PC-9 (cell line): ENCODE data around the gene GMPR2. TPM values are rescaled to one million over a fixed set of nuclear protein-coding genes. Genes with fewer than 3 reads are reported as not detected.

Experiments used
- BruUV-seq: library from RNA; stranded (reverse); fragments of 400-500 nt; replicated peaks from 2 replicates; lab custom pipeline; 2021; lab: Mats Ljungman, UMichigan
- CTCF ChIA-PET: fragments of 300-600 bp; sonication (Branson Sonifier 250); formaldehyde crosslinking; loops from one replicate; lab custom pipeline; 2022; ENCODE audit warnings: antibody characterized with exemption; lab: Charles Lee
- POLR2A ChIA-PET: fragments of 300-600 bp; sonication (Branson Sonifier 250); formaldehyde crosslinking; loops from one replicate; lab custom pipeline; 2022; ENCODE audit warnings: antibody characterized with exemption; ENCODE audit not compliant: unreplicated experiment; lab: Charles Lee
- DNase-seq, 2 experiments: peaks; one replicate each; pipeline versions ENCODE4 v3.0.0 to v3.0.0-alpha.2; 2015 to 2022; ENCODE audit warnings: mixed read lengths in 1 of 2
- H2AFZ ChIP-seq: fragments of 200-600 bp; sonication (generic); 2 replicates; pipeline ENCODE4 v1.8.1; 2017; ENCODE audit warnings: antibody characterized with exemption
- H3F3A ChIP-seq: fragments of 200-600 bp; sonication (generic); 2 replicates; pipeline ENCODE4 v1.8.1; 2017; ENCODE audit warnings: antibody characterized with exemption, mild to moderate bottlenecking, low read depth; ENCODE audit not compliant: insufficient read depth
- H3K27ac ChIP-seq: fragments of 200-600 bp; sonication (generic); 2 replicates; pipeline ENCODE4 v1.6.1; 2016; ENCODE audit warnings: mixed run types
- H3K27me3 ChIP-seq: fragments of 200-600 bp; sonication (generic); 2 replicates; pipeline ENCODE4 v1.6.1; 2016; ENCODE audit warnings: low read depth, mixed run types; ENCODE audit not compliant: insufficient read depth
- H3K36me3 ChIP-seq: fragments of 200-600 bp; sonication (generic); 2 replicates; pipeline ENCODE4 v1.6.1; 2016; ENCODE audit warnings: low read depth, mixed run types
- H3K4me1 ChIP-seq: fragments of 200-600 bp; sonication (generic); replicated peaks from 2 replicates; pipeline ENCODE4 v1.6.1; 2016; ENCODE audit warnings: mixed run types; ENCODE audit not compliant: insufficient read depth
- H3K4me2 ChIP-seq: fragments of 200-600 bp; sonication (generic); 2 replicates; pipeline ENCODE4 v1.6.1; 2017; ENCODE audit warnings: mixed run types
- H3K4me3 ChIP-seq: fragments of 200-600 bp; sonication (generic); 2 replicates; pipeline ENCODE4 v1.6.1; 2016; ENCODE audit warnings: mixed run types
- H3K79me2 ChIP-seq: fragments of 200-600 bp; sonication (generic); 2 replicates; pipeline ENCODE4 v1.6.1; 2017; ENCODE audit warnings: low read depth, mixed run types
- H3K9me2 ChIP-seq: fragments of 200-600 bp; sonication (generic); 2 replicates; pipeline ENCODE4 v1.8.1; 2017; ENCODE audit warnings: mild to moderate bottlenecking; ENCODE audit not compliant: insufficient read depth
- H3K9me3 ChIP-seq: fragments of 200-600 bp; sonication (generic); 2 replicates; pipeline ENCODE4 v1.8.1; 2016; ENCODE audit warnings: low read depth; ENCODE audit not compliant: insufficient read depth
- H4K20me1 ChIP-seq: fragments of 200-600 bp; sonication (generic); 2 replicates; pipeline ENCODE4 v1.8.1; 2017; ENCODE audit not compliant: insufficient read depth
- EZH2 ChIP-seq: fragments of 200-600 bp; sonication (generic); IDR thresholded peaks from 2 replicates; pipeline ENCODE4 v1.8.0; 2017; ENCODE audit warnings: antibody characterized with exemption, low read depth
- intact Hi-C: fragments of 100-400 bp; cut with micrococcal nuclease; formaldehyde crosslinking; loops from one replicate; pipeline ENCODE4 v1.10.0; 2022; ENCODE audit not compliant: unreplicated experiment
- total RNA-seq: library from RNA; stranded (reverse); gene quantifications from 2 replicates; pipeline ENCODE4 v1.2.3, GENCODE V29; 2021
- TF ChIP-seq, protein P1 (sequence below): fragments of 200-600 bp; sonication (generic); conservative IDR thresholded peaks from 2 replicates; pipeline ENCODE4 v1.6.1; 2017; ENCODE audit warnings: mixed run types, antibody characterized with exemption, mild to moderate bottlenecking, moderate library complexity

The GMPR2 gene
- total RNA-seq, 1 experiment from 2014 or later: 55.3 TPM

GRCh38 chr14:24204163-24205146 lies 28.3 kb upstream of the GMPR2 start:
- no TSS peak for BruUV-seq
- H4K20me1 ChIP-seq: no peaks in the 10 kb centered on the region
- no peak overlapping the region for H3K27ac ChIP-seq
- H2AFZ ChIP-seq: no peak overlapping the region
- ChIA-PET CTCF (no interaction called here), POLR2A (no interaction called here)
- no peaks in the 10 kb centered on the region for H3K4me1 ChIP-seq
- no peaks in the 10 kb centered on the region for H3K36me3 ChIP-seq
- intact Hi-C loops: no loop called here
- TF ChIP-seq, protein P1, sequence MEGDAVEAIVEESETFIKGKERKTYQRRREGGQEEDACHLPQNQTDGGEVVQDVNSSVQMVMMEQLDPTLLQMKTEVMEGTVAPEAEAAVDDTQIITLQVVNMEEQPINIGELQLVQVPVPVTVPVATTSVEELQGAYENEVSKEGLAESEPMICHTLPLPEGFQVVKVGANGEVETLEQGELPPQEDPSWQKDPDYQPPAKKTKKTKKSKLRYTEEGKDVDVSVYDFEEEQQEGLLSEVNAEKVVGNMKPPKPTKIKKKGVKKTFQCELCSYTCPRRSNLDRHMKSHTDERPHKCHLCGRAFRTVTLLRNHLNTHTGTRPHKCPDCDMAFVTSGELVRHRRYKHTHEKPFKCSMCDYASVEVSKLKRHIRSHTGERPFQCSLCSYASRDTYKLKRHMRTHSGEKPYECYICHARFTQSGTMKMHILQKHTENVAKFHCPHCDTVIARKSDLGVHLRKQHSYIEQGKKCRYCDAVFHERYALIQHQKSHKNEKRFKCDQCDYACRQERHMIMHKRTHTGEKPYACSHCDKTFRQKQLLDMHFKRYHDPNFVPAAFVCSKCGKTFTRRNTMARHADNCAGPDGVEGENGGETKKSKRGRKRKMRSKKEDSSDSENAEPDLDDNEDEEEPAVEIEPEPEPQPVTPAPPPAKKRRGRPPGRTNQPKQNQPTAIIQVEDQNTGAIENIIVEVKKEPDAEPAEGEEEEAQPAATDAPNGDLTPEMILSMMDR: no peak
- TF ChIP-seq EZH2: no peak
- no peaks in the 10 kb centered on the region; the same call in 1 of the 2 replicates for H3K9me3 ChIP-seq
- H3K4me3 ChIP-seq: no peak overlapping the region
- H3K9me2 ChIP-seq: no peaks in the 10 kb centered on the region
- H3F3A ChIP-seq: no peaks in the 10 kb centered on the region
- no peak overlapping the region for H3K4me2 ChIP-seq
- H3K27me3 ChIP-seq: no peaks in the 10 kb centered on the region
- H3K79me2 ChIP-seq: no peaks in the 10 kb centered on the region
- no peak for DNase-seq

DNA sequence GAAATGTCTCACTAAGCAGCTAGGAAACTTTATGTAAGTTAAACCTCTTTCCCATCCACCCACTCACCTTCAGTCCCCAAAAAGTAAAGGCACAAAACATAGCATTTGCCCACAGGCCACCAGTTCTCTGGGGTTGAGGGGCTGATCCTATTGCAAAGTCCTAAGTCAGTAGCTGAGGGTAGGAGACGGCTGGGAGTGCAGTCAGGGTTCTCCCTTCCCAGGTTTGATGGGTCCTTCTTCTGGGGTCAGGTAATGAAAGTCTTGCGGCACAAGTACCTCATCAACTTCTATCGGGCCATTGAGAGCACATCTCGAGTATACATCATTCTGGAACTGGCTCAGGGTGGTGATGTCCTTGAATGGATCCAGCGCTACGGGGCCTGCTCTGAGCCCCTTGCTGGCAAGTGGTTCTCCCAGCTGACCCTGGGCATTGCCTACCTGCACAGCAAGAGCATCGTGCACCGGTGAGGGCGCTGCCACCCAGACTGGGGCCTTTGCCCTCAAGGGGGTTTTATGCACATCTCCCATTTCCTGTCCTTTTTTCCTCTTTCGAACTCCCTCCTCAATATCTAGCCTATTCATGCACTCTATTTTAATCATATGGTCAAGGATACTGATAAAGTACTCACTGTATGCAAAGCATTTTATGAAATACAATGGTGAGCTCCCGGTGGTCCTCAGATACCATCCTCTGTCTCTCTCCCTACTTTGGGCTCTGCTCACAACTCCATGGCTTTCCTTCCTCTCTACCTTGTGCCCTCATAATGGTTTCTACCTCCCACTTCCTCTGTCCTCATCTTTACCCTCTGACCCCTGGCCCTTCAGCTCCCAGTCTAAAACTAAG lies 26.2 kb upstream of the GMPR2 start:
- intact Hi-C loops: no loop called here
- H3K4me2 ChIP-seq: no peak overlapping the region
- peaks cover 3% of the 10 kb centered on the region for H3K79me2 ChIP-seq
- no peaks in the 10 kb centered on the region for H4K20me1 ChIP-seq
- POLR2A ChIA-PET: interaction anchor here (0.6 kb wide), 1 partner anchor 98 kb away, joined by 3 read pairs; no protein-coding TSS in a partner anchor
- H3K36me3 ChIP-seq: no peaks in the 10 kb centered on the region
- no peaks in the 10 kb centered on the region for H3K9me2 ChIP-seq
- CTCF ChIA-PET: no interaction called here
- no peak overlapping the region for H2AFZ ChIP-seq
- no peak for TF ChIP-seq EZH2
- TF ChIP-seq, protein P1: no peak
- no peak overlapping the region for H3K4me3 ChIP-seq
- H3F3A ChIP-seq: no peaks in the 10 kb centered on the region
- H3K27me3 ChIP-seq: no peaks in the 10 kb centered on the region
- DNase-seq: no peak
- H3K9me3 ChIP-seq: no peaks in the 10 kb centered on the region; the same call in 1 of the 2 replicates
- H3K4me1 ChIP-seq: no peaks in the 10 kb centered on the region
- BruUV-seq: no TSS peak
- no peak overlapping the region for H3K27ac ChIP-seq

- ChIA-PET POLR2A (no interaction called here), CTCF (no interaction called here)
- Histone ChIP-seq H3K27ac (no peak overlapping the region), H3K4me1 (no peaks in the 10 kb centered on the region), H3F3A (no peaks in the 10 kb centered on the region), H3K9me2 (no peaks in the 10 kb centered on the region), H2AFZ (no peak overlapping the region), H3K27me3 (no peaks in the 10 kb centered on the region), H4K20me1 (no peaks in the 10 kb centered on the region), H3K36me3 (no peaks in the 10 kb centered on the region), H3K4me2 (no peak overlapping the region), H3K9me3 (no peaks in the 10 kb centered on the region), H3K4me3 (no peak overlapping the region), H3K79me2 (peaks cover 9% of the 10 kb centered on the region)
- DNase-seq: no peak
- intact Hi-C loops: no loop called here
- TF ChIP-seq EZH2: no peak
- TF ChIP-seq, protein P1: no peak
- no TSS peak for BruUV-seq
Observed at GRCh38 chr14:24207104-24207551, 25.6 kb upstream of the GMPR2 start.
